SK-N-SH treated with all-trans-retinoic acid at 6 μM for 48 hours (cell line): Measurements from ENCODE around the gene RBM17.

Experiments used
- ATAC-seq: fragments of 200-7000 bp; cut with Tn5 transposase; 3 replicates; pipeline ENCODE4 v1.9.1; 2020; ENCODE audit warnings: mild to moderate bottlenecking, moderate library complexity
- ARNTL ChIP-seq: fragments of 450-650 bp; formaldehyde crosslinking; IDR thresholded peaks from 2 replicates; pipeline ENCODE4 v1.5.0; 2020; ENCODE audit warnings: low read depth, mild to moderate bottlenecking, moderate library complexity, borderline replicate concordance
- BACH2 ChIP-seq: fragments of 250-450 bp; sonication (Bioruptor Pico); IDR thresholded peaks from 2 replicates; pipeline ENCODE4 v1.9.0; 2021; ENCODE audit warnings: mild to moderate bottlenecking, borderline replicate concordance
- CREB5 ChIP-seq: fragments of 250-450 bp; sonication (Bioruptor Pico); IDR thresholded peaks from 2 replicates; pipeline ENCODE4 v1.5.1; 2020; ENCODE audit warnings: low read depth, mild to moderate bottlenecking, moderate library complexity
- CSRNP3 ChIP-seq: fragments of 250-450 bp; sonication (Bioruptor Pico); IDR thresholded peaks from 2 replicates; pipeline ENCODE4 v1.5.1; 2021; ENCODE audit warnings: mild to moderate bottlenecking, moderate library complexity
- ESRRG ChIP-seq: fragments of 250-450 bp; sonication (Bioruptor Pico); IDR thresholded peaks from 2 replicates; pipeline ENCODE4 v1.6.1; 2021; ENCODE audit warnings: mild to moderate bottlenecking
- GLIS3 ChIP-seq: fragments of 250-450 bp; sonication (Bioruptor Pico); IDR thresholded peaks from 2 replicates; pipeline ENCODE4 v1.5.0; 2020; ENCODE audit warnings: mild to moderate bottlenecking, moderate library complexity
- ISL1 ChIP-seq: fragments of 250-450 bp; sonication (Bioruptor Pico); IDR thresholded peaks from 2 replicates; pipeline ENCODE4 v2.1.2; 2022; ENCODE audit warnings: mild to moderate bottlenecking, moderate library complexity
- OSR1 ChIP-seq: fragments of 250-450 bp; sonication (Bioruptor Pico); IDR thresholded peaks from 2 replicates; pipeline ENCODE4 v1.8.0; 2022; ENCODE audit warnings: moderate library complexity, mild to moderate bottlenecking, inconsistent platforms
- PATZ1 ChIP-seq: fragments of 250-450 bp; sonication (Bioruptor Pico); IDR thresholded peaks from 2 replicates; pipeline ENCODE4 v1.8.0; 2020; ENCODE audit warnings: mild to moderate bottlenecking, moderate library complexity, borderline replicate concordance
- PPARA ChIP-seq: fragments of 250-450 bp; sonication (Bioruptor Pico); IDR thresholded peaks from 2 replicates; pipeline ENCODE4 v1.5.0; 2020; ENCODE audit warnings: mild to moderate bottlenecking, borderline replicate concordance
- RARB ChIP-seq: fragments of 250-450 bp; sonication (Bioruptor Pico); IDR thresholded peaks from 2 replicates; pipeline ENCODE4 v1.8.0; 2021; ENCODE audit warnings: mild to moderate bottlenecking, moderate library complexity
- SNAI2 ChIP-seq: fragments of 250-450 bp; sonication (Bioruptor Pico); IDR thresholded peaks from 2 replicates; pipeline ENCODE4 v1.5.0; 2020; ENCODE audit warnings: mild to moderate bottlenecking, moderate library complexity
- TCF4 ChIP-seq: fragments of 250-450 bp; sonication (Bioruptor Pico); IDR thresholded peaks from 2 replicates; pipeline ENCODE4 v1.8.0; 2021; ENCODE audit warnings: mild to moderate bottlenecking, moderate library complexity, borderline replicate concordance
- TOX ChIP-seq: fragments of 250-450 bp; sonication (Bioruptor Pico); IDR thresholded peaks from 2 replicates; pipeline ENCODE4 v1.8.0; 2021; ENCODE audit warnings: mild to moderate bottlenecking, moderate library complexity, borderline replicate concordance
- ZC3H10 ChIP-seq: fragments of 250-450 bp; sonication (Bioruptor Pico); IDR thresholded peaks from 2 replicates; pipeline ENCODE4 v1.5.1; 2021; ENCODE audit warnings: mild to moderate bottlenecking, moderate library complexity
- ZFP3 ChIP-seq: fragments of 250-450 bp; sonication (Bioruptor Pico); IDR thresholded peaks from 2 replicates; pipeline ENCODE4 v1.5.0; 2020; ENCODE audit warnings: mild to moderate bottlenecking, moderate library complexity
- ZFP30 ChIP-seq: fragments of 450-650 bp; formaldehyde crosslinking; IDR thresholded peaks from 2 replicates; pipeline ENCODE4 v1.5.0; 2022; ENCODE audit warnings: mild to moderate bottlenecking, moderate library complexity
- ZNF565 ChIP-seq: fragments of 450-650 bp; formaldehyde crosslinking; conservative IDR thresholded peaks from 2 replicates; pipeline ENCODE4 v1.5.0; 2020; ENCODE audit warnings: low read depth, mild to moderate bottlenecking, moderate library complexity
- ZNF70 ChIP-seq: fragments of 450-650 bp; formaldehyde crosslinking; IDR thresholded peaks from 2 replicates; pipeline ENCODE4 v1.5.0; 2020; ENCODE audit warnings: mild to moderate bottlenecking, moderate library complexity
- TF ChIP-seq, protein P1 (sequence below): fragments of 250-450 bp; sonication (Bioruptor Pico); IDR thresholded peaks from 2 replicates; pipeline ENCODE4 v1.5.0; 2020; ENCODE audit warnings: mild to moderate bottlenecking, moderate library complexity
- TF ChIP-seq, protein P2 (sequence below): fragments of 250-450 bp; sonication (Bioruptor Pico); IDR thresholded peaks from 2 replicates; pipeline ENCODE4 v1.8.0; 2021; ENCODE audit warnings: low read depth, mild to moderate bottlenecking, moderate library complexity, borderline replicate concordance

Gene RBM17

DNA sequence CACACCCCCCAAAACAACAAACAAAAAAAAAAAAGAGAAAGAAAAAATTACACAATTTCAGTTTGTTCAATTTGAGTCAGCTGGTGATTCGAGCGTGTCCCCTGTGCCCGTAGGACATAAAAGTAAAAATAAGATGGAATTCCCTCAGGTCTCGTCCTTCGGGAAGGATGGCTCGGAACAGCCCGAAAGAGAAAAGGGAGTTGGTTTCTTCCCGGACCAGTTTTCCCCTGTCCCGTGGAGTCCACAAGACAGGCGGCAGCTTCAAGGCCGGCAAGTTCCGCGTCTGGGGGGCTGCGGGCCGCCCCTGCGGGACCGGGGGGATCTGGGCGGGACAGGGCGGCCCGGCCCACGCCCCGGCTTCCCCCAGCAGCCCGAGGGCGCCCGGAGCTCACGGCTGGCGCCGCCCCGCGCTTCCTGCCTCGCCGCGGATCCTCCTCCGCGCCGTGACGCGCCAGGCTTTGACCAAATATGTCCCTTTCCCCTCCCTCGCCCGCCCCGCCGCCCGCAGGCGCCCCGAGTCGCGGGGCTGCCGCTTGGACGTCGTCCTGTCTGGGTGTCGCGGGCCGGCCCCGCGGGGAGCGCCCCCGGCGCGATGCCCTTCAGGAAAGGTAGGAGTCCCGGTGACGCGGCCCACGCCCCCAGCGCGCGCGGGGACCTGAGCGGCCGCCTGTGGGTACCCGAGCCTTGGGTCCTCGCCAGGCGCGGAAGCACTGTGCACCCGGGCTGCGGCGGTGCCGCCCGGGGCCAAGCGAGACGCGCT is 55.8 kb downstream of the RBM17 start:
- peak; percentile 87 for ATAC-seq
- TF ChIP-seq PATZ1 (CRISPR knock-in tag) (no peak), ZFP3 (no peak), TCF4 (CRISPR knock-in tag) (no peak), ZNF70 (CRISPR knock-in tag) (no peak), ISL1 (CRISPR knock-in tag) (no peak), TOX (no peak), CREB5 (CRISPR knock-in tag) (no peak), ESRRG (CRISPR knock-in tag) (no peak), CSRNP3 (CRISPR knock-in tag) (no peak), RARB (CRISPR knock-in tag) (no peak), PPARA (no peak), ZFP30 (no peak), OSR1 (CRISPR knock-in tag) (no peak), GLIS3 (CRISPR knock-in tag) (no peak), ZC3H10 (CRISPR knock-in tag) (no peak), SNAI2 (CRISPR knock-in tag) (no peak), ARNTL (CRISPR knock-in tag) (no peak)
- TF ChIP-seq, protein P1, sequence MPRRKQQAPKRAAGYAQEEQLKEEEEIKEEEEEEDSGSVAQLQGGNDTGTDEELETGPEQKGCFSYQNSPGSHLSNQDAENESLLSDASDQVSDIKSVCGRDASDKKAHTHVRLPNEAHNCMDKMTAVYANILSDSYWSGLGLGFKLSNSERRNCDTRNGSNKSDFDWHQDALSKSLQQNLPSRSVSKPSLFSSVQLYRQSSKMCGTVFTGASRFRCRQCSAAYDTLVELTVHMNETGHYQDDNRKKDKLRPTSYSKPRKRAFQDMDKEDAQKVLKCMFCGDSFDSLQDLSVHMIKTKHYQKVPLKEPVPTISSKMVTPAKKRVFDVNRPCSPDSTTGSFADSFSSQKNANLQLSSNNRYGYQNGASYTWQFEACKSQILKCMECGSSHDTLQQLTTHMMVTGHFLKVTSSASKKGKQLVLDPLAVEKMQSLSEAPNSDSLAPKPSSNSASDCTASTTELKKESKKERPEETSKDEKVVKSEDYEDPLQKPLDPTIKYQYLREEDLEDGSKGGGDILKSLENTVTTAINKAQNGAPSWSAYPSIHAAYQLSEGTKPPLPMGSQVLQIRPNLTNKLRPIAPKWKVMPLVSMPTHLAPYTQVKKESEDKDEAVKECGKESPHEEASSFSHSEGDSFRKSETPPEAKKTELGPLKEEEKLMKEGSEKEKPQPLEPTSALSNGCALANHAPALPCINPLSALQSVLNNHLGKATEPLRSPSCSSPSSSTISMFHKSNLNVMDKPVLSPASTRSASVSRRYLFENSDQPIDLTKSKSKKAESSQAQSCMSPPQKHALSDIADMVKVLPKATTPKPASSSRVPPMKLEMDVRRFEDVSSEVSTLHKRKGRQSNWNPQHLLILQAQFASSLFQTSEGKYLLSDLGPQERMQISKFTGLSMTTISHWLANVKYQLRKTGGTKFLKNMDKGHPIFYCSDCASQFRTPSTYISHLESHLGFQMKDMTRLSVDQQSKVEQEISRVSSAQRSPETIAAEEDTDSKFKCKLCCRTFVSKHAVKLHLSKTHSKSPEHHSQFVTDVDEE (CRISPR knock-in tag) = no peak
- TF ChIP-seq, protein P2, sequence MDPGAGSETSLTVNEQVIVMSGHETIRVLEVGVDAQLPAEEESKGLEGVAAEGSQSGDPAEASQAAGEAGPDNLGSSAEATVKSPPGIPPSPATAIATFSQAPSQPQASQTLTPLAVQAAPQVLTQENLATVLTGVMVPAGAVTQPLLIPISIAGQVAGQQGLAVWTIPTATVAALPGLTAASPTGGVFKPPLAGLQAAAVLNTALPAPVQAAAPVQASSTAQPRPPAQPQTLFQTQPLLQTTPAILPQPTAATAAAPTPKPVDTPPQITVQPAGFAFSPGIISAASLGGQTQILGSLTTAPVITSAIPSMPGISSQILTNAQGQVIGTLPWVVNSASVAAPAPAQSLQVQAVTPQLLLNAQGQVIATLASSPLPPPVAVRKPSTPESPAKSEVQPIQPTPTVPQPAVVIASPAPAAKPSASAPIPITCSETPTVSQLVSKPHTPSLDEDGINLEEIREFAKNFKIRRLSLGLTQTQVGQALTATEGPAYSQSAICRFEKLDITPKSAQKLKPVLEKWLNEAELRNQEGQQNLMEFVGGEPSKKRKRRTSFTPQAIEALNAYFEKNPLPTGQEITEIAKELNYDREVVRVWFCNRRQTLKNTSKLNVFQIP (CRISPR knock-in tag) = no peak

- ATAC-seq = peak; percentile 19
- TF ChIP-seq ZFP3 (no peak), ZNF565 (CRISPR knock-in tag) (no peak), BACH2 (no peak), OSR1 (CRISPR knock-in tag) (no peak), ESRRG (CRISPR knock-in tag) (no peak)
Measured at GRCh38 chr10:6145166-6145987, 56.5 kb downstream of the RBM17 start.
